Activated naive CD8-positive, alpha-beta T cell (primary cell): ENCODE data around the gene P2RX5.

Experiments
- H3K27ac Mint-ChIP-seq: one replicate; pipeline ENCODE4 v1.8.0; 2021; ENCODE audit warnings: mixed read lengths
- H3K27me3 Mint-ChIP-seq: one replicate; pipeline ENCODE4 v1.8.0; 2021; ENCODE audit warnings: mixed read lengths
- H3K36me3 Mint-ChIP-seq: one replicate; pipeline ENCODE4 v1.8.0; 2021; ENCODE audit warnings: mixed read lengths
- H3K4me1 Mint-ChIP-seq: one replicate; pipeline ENCODE4 v1.8.0; 2021; ENCODE audit warnings: low read depth, mixed read lengths
- H3K4me3 Mint-ChIP-seq: one replicate; pipeline ENCODE4 v1.8.0; 2021; ENCODE audit warnings: mild to moderate bottlenecking, mixed read lengths
- H3K9me3 Mint-ChIP-seq: one replicate; pipeline ENCODE4 v1.8.0; 2021; ENCODE audit warnings: low read depth, mixed read lengths

Gene P2RX5

DNA sequence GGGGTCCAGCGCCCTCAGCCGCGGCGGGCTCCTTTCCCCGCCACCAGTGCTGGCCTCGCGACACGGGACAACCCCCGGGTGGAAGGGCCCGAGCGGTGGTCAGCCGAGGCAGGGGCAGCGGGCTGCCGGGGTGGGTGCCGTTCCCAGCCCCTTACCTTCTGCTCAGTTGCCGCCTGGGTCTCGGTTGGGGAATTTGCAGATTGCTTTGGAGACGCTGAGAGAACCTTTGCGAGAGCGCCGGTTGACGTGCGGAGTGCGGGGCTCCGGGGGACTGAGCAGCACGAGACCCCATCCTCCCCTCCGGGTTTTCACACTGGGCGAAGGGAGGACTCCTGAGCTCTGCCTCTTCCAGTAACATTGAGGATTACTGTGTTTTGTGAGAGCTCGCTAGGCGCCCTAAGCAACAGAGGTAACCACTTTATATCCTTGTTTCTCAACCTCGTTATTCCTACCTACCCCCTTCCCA is 59.0 kb downstream of the P2RX5 start:
- H3K9me3 Mint-ChIP-seq, result no peaks in the 10 kb centered on the region
- peaks cover 27% of the 10 kb centered on the region for H3K4me1 Mint-ChIP-seq

DNA sequence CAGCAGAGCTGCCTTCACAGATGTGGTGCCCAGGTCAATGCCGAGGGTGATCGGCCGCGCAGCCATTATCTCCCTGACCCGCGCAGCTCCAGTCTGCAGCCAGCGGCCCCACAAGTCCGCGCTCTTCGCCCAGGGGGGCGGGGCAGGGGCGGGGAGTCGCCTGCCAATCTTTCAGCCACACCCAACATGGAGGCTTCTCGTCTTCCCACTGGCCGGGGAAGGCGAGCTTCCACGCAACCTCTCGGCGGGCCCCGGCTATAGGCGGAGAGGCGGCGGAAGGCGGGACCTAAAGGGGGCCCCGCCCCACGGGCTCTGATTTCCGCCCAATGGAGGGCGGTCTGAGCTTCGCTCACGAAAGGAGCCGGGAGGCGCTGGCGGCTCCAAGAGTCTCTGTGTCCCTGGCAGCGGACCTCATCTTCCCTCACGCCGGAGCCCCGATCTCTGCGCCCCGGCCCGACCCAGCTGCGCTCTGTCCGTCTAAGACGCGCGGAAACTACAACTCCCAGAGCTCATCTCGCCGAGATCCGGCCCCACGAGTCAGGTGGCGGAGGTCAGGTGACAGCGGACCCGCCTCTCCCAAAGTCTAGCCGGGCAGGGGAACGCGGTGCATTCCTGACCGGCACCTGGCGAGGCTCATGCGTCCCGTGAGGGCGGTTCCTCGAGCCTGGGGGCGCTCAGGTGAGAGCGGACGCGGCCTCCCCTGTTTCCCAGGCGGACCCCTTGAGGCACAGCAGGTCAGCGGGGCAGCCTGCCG is 59.6 kb downstream of the P2RX5 start, which contains the start of the genes CTNS and SHPK:
Gene CTNS (plus strand): TSS at position 607 of the 754 bp plus-strand sequence. CDS start 3,447 bp downstream, outside the sequence.
Gene SHPK (minus strand): TSS at position 97 of the 754 bp plus-strand sequence. CDS start 31 bp downstream, at position 66.
- peak within 1 kb of the TSS; percentile 99 for H3K27ac Mint-ChIP-seq
- H3K4me1 Mint-ChIP-seq, result peaks cover 27% of the 10 kb centered on the region
- peaks cover 2% of the 10 kb centered on the region for H3K36me3 Mint-ChIP-seq
- H3K4me3 Mint-ChIP-seq, result peak within 1 kb of the TSS; percentile 97
- no peaks in the 10 kb centered on the region for H3K27me3 Mint-ChIP-seq
- H3K9me3 Mint-ChIP-seq, result no peaks in the 10 kb centered on the region

More for the DNA sequence above, 59.0 kb downstream of the P2RX5 start:
- Mint-ChIP-seq H3K36me3 (peaks cover 2% of the 10 kb centered on the region), H3K27me3 (no peaks in the 10 kb centered on the region), H3K4me3 (peak overlapping the region; percentile 87), H3K27ac (no peak overlapping the region)

DNA sequence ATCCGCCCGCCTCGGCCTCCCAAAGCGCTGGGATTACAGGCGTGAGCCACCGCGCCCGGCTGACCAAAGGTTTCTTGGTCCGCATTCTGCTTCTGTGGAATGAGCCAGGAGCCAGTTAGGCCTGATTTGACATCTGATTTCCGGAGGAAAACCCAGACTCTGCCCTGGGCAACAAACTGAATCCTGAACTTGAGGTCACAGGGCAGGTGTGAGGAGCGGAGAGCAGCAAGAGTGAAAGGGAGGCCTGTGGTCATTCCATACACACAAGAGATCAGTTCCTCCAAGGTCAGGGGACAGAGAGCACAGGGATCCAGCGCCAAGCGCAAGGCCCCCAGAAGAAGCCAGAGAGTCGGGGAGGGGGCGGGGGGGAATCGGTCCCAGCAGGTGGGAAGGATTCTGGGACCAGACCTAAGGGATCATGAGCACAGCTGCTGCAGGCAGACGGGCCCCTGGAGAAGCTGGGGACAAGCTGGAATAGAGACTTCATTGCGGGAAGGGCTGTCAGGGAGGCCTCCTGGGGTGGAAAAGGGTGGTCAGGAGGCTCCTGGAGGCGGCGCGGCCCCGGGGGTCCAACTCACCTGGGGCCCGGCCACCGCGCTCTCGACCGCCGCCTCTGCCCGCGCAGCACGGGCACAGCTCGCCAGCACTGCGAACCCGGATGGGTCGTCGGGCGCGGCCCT is 60.3 kb downstream of the P2RX5 start:
- Mint-ChIP-seq H3K36me3 (peaks cover 2% of the 10 kb centered on the region), H3K9me3 (no peaks in the 10 kb centered on the region), H3K4me3 (peak overlapping the region; percentile 97), H3K27ac (peak overlapping the region; percentile 58), H3K4me1 (peaks cover 27% of the 10 kb centered on the region), H3K27me3 (no peaks in the 10 kb centered on the region)

DNA sequence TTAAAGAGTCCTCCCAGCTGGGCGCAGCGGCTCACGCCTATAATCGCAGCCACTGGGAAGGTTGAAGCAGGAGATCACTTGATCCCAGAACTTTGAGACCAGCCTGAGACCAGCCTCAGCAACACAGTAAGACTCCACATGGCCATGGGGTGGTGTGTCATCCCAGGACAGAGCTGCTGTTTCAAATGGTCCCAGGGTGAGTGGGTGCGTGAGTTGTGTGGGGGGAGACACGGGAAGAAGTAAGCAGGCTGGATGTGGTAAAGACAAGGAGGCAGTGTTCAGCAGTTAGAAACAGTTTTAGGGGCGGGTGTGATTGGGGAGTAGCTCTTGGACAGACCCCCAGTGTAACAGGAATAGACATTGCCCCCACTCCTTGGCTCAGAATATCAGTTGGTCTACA is 63.7 kb downstream of the P2RX5 start:
- Mint-ChIP-seq H3K36me3 (peaks cover 8% of the 10 kb centered on the region), H3K4me3 (no peak overlapping the region), H3K9me3 (no peaks in the 10 kb centered on the region), H3K4me1 (peaks cover 13% of the 10 kb centered on the region), H3K27ac (no peak overlapping the region), H3K27me3 (no peaks in the 10 kb centered on the region)

DNA sequence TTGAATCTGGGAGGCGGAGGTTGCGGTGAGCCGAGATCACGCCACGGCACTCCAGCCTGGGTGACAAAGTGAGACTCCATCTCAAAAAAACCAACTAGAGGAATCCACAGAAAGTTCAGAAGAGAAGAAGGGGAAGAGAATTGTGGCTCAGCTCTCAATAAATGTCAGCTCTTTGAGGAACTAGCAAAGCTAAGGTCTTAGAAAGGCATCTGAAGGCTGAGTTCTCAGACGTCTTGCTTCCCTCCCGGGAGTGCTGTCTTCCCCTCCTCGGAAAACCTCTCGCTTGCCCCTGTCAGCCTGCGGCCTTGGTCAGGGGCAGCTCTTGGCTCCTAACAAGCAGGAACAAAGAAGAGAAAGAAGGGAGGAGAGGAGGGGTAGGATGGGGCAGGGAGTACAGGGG is 65.2 kb downstream of the P2RX5 start:
- Mint-ChIP-seq H3K27me3 (no peaks in the 10 kb centered on the region), H3K27ac (no peak overlapping the region), H3K4me1 (peaks cover 11% of the 10 kb centered on the region), H3K4me3 (no peak overlapping the region), H3K36me3 (peaks cover 14% of the 10 kb centered on the region), H3K9me3 (no peaks in the 10 kb centered on the region)

DNA sequence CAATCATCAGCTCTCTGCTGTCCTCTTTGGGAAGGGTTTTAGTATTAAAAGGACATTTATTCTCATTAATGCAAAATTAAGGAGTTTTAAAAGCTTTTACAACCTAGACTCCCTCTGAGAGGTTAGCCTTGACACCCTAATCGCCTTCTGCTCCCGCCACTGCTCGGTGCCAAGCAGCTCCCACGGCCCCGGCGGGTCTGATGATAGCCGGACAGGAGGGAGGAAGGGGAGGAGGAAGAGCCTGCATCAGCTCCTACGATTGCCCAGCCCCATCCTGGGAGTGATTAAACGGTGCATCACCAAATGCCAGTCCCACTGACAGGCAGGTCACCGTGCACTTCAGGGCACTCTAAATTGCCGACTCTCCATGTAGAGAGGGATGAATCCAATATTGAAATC is 68.2 kb downstream of the P2RX5 start:
- no peaks in the 10 kb centered on the region for H3K9me3 Mint-ChIP-seq
- no peak overlapping the region for H3K4me3 Mint-ChIP-seq
- no peaks in the 10 kb centered on the region for H3K27me3 Mint-ChIP-seq
- no peak overlapping the region for H3K27ac Mint-ChIP-seq
- peaks cover 16% of the 10 kb centered on the region for H3K36me3 Mint-ChIP-seq
- H3K4me1 Mint-ChIP-seq, result no peaks in the 10 kb centered on the region

DNA sequence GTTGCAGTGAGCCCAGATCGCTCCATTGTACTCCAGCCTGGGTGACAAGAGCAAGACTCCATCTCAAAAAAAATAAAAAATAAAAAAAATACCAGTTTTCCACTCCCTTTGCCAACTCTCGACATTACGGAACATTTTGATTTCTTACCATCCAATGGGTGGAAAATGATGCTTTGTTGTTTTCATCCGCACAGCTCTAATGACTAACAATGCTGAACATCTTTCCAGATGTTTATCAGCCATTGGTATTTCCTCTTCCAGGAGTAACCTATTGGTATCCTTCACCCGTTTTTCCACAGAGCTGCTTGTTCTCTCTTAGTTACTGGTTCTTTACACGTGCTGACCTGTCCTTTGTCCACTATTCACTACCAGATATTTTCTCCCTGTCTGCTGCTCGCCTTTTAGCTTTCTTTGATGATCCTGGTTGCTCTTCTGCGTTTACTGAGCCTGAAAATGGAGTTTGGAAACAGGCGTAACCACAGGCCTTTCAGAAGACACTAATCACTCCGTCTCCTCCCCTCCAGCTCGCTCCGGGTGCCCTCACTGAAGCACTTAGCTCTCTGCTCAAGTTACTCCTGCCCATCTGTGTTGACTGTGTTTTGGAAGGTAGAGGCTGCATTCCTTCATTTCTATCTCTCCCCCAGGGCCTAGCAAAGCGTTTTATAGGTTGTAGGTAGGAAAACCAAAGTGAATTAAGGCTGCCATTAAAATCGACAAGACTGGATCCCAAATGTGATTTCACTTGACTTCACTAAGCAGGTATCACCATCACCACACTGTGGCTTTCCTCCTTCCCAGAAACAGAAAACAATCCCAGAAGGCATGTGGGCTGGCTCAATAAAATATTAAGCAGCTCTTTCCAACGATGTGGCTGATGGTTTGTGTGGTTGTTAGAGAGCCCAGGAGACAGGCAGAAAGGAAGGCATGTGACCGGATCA is 68.9 kb downstream of the P2RX5 start:
- Mint-ChIP-seq H3K4me1 (no peaks in the 10 kb centered on the region), H3K27ac (no peak overlapping the region), H3K9me3 (no peaks in the 10 kb centered on the region), H3K27me3 (no peaks in the 10 kb centered on the region), H3K4me3 (no peak overlapping the region), H3K36me3 (peaks cover 14% of the 10 kb centered on the region)
